Loucy (cell line): ENCODE measurements around the gene C6orf62.
"Not testable (repeated sequence)": the region's sequence is repeated elsewhere in the genome, so short reads cannot be mapped to it uniquely, and the experiment has no call there.

ENCODE experiments used
- H2AFZ ChIP-seq: fragments of 200-600 bp; sonication (generic); 2 replicates; pipeline ENCODE4 v1.6.0; 2016; ENCODE audit warnings: antibody characterized with exemption, mild to moderate bottlenecking, low read length, moderate library complexity
- H3F3A ChIP-seq: fragments of 200-600 bp; 2 replicates; pipeline ENCODE4 v1.6.0; 2016; ENCODE audit warnings: antibody characterized with exemption, low read depth, mild to moderate bottlenecking
- H3K27me3 ChIP-seq: fragments of 200-600 bp; sonication (generic); 2 replicates; pipeline ENCODE4 v1.6.1; 2014; ENCODE audit warnings: low read length, mild to moderate bottlenecking; ENCODE audit not compliant: insufficient read depth, poor library complexity, severe bottlenecking
- H3K36me3 ChIP-seq: fragments of 200-600 bp; sonication (generic); 2 replicates; pipeline ENCODE4 v1.6.1; 2016; ENCODE audit warnings: low read length; ENCODE audit not compliant: insufficient read depth
- H3K4me1 ChIP-seq: fragments of 200-600 bp; sonication (generic); 2 replicates; pipeline ENCODE4 v1.5.1; 2014; ENCODE audit warnings: low read length, mild to moderate bottlenecking; ENCODE audit not compliant: insufficient read depth, poor library complexity, severe bottlenecking
- H3K4me2 ChIP-seq: fragments of 200-600 bp; sonication (generic); 2 replicates; pipeline ENCODE4 v1.6.0; 2014; ENCODE audit warnings: antibody characterized with exemption, low read length, low read depth, mild to moderate bottlenecking; ENCODE audit not compliant: poor library complexity, severe bottlenecking
- H3K4me3 ChIP-seq: fragments of 200-600 bp; sonication (generic); 2 replicates; pipeline ENCODE4 v1.5.1; 2014; ENCODE audit warnings: low read length, mild to moderate bottlenecking, mixed read lengths; ENCODE audit not compliant: poor library complexity, severe bottlenecking
- H3K79me2 ChIP-seq: fragments of 200-600 bp; sonication (generic); 2 replicates; pipeline ENCODE4 v1.6.1; 2014; ENCODE audit warnings: low read length; ENCODE audit not compliant: insufficient read depth
- H3K9ac ChIP-seq: fragments of 200-600 bp; sonication (generic); 2 replicates; pipeline ENCODE4 v1.6.0; 2014; ENCODE audit warnings: mild to moderate bottlenecking, low read depth, low read length, moderate library complexity; ENCODE audit not compliant: poor library complexity, severe bottlenecking
- H3K9me2 ChIP-seq: fragments of 200-600 bp; sonication (generic); replicated peaks from 2 replicates; pipeline ENCODE4 v1.6.1; 2016; ENCODE audit warnings: low read depth, low read length, mixed read lengths
- H3K9me3 ChIP-seq: fragments of 200-600 bp; sonication (generic); 2 replicates; pipeline ENCODE4 v1.6.1; 2014; ENCODE audit warnings: mild to moderate bottlenecking, antibody characterized with exemption, low read length, low read depth; ENCODE audit not compliant: insufficient read depth
- H4K20me1 ChIP-seq: fragments of 200-600 bp; sonication (generic); 2 replicates; pipeline ENCODE4 v1.6.0; 2014; ENCODE audit warnings: antibody characterized with exemption, low read length, mild to moderate bottlenecking; ENCODE audit not compliant: insufficient read depth, poor library complexity, severe bottlenecking
- EZH2phosphoT487 ChIP-seq: fragments of 200-600 bp; IDR thresholded peaks from 2 replicates; pipeline ENCODE4 v1.6.1; 2018; ENCODE audit warnings: antibody characterized with exemption, mild to moderate bottlenecking, moderate library complexity, borderline replicate concordance
- TF ChIP-seq, protein P1 (sequence below): fragments of 200-600 bp; sonication (generic); conservative IDR thresholded peaks from 2 replicates; pipeline ENCODE4 v1.5.1; 2014; ENCODE audit warnings: mild to moderate bottlenecking, antibody characterized with exemption, low read length

Gene C6orf62

GRCh38 chr6:24734166-24734565 lies 15.2 kb upstream of the C6orf62 start:
- no peak overlapping the region for H3K4me3 ChIP-seq
- H3K36me3 ChIP-seq, result no peaks in the 10 kb centered on the region
- no peaks in the 10 kb centered on the region for H3K4me1 ChIP-seq
- H2AFZ ChIP-seq, result no peak overlapping the region
- H3K9me2 ChIP-seq, result no peaks in the 10 kb centered on the region
- H3K79me2 ChIP-seq, result no peaks in the 10 kb centered on the region
- TF ChIP-seq, protein P1, sequence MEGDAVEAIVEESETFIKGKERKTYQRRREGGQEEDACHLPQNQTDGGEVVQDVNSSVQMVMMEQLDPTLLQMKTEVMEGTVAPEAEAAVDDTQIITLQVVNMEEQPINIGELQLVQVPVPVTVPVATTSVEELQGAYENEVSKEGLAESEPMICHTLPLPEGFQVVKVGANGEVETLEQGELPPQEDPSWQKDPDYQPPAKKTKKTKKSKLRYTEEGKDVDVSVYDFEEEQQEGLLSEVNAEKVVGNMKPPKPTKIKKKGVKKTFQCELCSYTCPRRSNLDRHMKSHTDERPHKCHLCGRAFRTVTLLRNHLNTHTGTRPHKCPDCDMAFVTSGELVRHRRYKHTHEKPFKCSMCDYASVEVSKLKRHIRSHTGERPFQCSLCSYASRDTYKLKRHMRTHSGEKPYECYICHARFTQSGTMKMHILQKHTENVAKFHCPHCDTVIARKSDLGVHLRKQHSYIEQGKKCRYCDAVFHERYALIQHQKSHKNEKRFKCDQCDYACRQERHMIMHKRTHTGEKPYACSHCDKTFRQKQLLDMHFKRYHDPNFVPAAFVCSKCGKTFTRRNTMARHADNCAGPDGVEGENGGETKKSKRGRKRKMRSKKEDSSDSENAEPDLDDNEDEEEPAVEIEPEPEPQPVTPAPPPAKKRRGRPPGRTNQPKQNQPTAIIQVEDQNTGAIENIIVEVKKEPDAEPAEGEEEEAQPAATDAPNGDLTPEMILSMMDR, result no peak
- no peak for TF ChIP-seq EZH2phosphoT487
- H3F3A ChIP-seq, result no peaks in the 10 kb centered on the region
- H4K20me1 ChIP-seq, result no peaks in the 10 kb centered on the region
- H3K4me2 ChIP-seq, result no peak overlapping the region
- H3K27me3 ChIP-seq, result peaks cover 6% of the 10 kb centered on the region
- H3K9me3 ChIP-seq, result peaks cover 10% of the 10 kb centered on the region; the same call in 1 of the 2 replicates
- no peak overlapping the region for H3K9ac ChIP-seq

GRCh38 chr6:24731456-24732134 lies 12.6 kb upstream of the C6orf62 start:
- not testable (repeated sequence) for H2AFZ ChIP-seq, H3K4me2 ChIP-seq, H3K27me3 ChIP-seq, H3K79me2 ChIP-seq, H3K4me3 ChIP-seq, H3K4me1 ChIP-seq, H3K9ac ChIP-seq, H3F3A ChIP-seq, H4K20me1 ChIP-seq, H3K36me3 ChIP-seq, H3K9me2 ChIP-seq
- H3K9me3 ChIP-seq, result peaks cover 10% of the 10 kb centered on the region; the same call in 1 of the 2 replicates

GRCh38 chr6:24730653-24731052 lies 11.7 kb upstream of the C6orf62 start:
- not testable (repeated sequence) for H4K20me1 ChIP-seq, H3K4me3 ChIP-seq, H3K79me2 ChIP-seq, H3F3A ChIP-seq, H3K27me3 ChIP-seq, H3K9me2 ChIP-seq, H3K4me1 ChIP-seq, H3K36me3 ChIP-seq, H3K4me2 ChIP-seq, H3K9ac ChIP-seq, H2AFZ ChIP-seq
- H3K9me3 ChIP-seq, result peaks cover 10% of the 10 kb centered on the region; the same call in 1 of the 2 replicates

DNA sequence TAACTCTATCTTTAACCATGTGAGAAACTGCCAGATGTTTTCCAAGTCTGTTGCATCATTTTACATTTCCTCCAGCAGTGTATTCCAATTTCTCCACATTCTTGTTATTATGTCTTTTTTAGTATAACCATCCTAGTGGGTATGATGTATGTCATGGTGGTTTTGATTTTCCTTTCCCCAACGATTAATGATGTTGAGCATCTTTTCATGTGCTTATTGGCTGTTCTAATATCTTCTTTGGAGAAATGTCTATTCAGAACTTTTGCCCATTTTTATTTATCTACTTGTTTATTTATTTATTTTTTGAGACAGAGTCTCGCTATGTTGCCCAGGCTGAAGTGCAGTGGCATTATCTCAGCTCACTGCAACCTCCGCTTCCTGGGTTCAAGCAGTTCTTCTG lies 4.3 kb upstream of the C6orf62 start:
- peaks cover 2% of the 10 kb centered on the region; the same call in 1 of the 2 replicates for H3F3A ChIP-seq
- H4K20me1 ChIP-seq, result peaks cover 22% of the 10 kb centered on the region
- H3K4me3 ChIP-seq, result no peak overlapping the region
- H3K4me2 ChIP-seq, result no peak overlapping the region
- no peaks in the 10 kb centered on the region for H3K9me2 ChIP-seq
- TF ChIP-seq EZH2phosphoT487, result no peak
- TF ChIP-seq, protein P1, result no peak
- H2AFZ ChIP-seq, result no peak overlapping the region
- no peak overlapping the region for H3K9ac ChIP-seq
- no peaks in the 10 kb centered on the region for H3K9me3 ChIP-seq
- H3K79me2 ChIP-seq, result peaks cover 23% of the 10 kb centered on the region
- H3K36me3 ChIP-seq, result no peaks in the 10 kb centered on the region
- peaks cover 15% of the 10 kb centered on the region for H3K4me1 ChIP-seq
- peaks cover 6% of the 10 kb centered on the region for H3K27me3 ChIP-seq
